HepG2 (cell line): ENCODE results near the gene ZNF385B. TPM values are rescaled to one million over a fixed set of nuclear protein-coding genes. Genes with fewer than 3 reads are reported as not detected.

Source experiments
- CBFB ChIP-seq: sonication (generic); formaldehyde crosslinking; IDR thresholded peaks from 2 replicates; pipeline ENCODE4 v1.4.0; 2020; ENCODE audit warnings: missing genetic modification reagents
- DNMT3B ChIP-seq: conservative IDR thresholded peaks from 2 replicates; pipeline ENCODE4 v1.6.1; 2016; ENCODE audit warnings: missing biosample characterization, control low read depth
- FOSL1 ChIP-seq: sonication (generic); formaldehyde crosslinking; IDR thresholded peaks from 2 replicates; pipeline ENCODE4 v1.9.0; 2021; ENCODE audit warnings: missing genetic modification reagents, borderline replicate concordance
- HNRNPL ChIP-seq: fragments of 200-400 bp; formaldehyde crosslinking; IDR thresholded peaks from 2 replicates; pipeline ENCODE4 v1.6.1; 2017; ENCODE audit warnings: mild to moderate bottlenecking, low read depth, low read length
- ISX ChIP-seq: sonication (generic); formaldehyde crosslinking; conservative IDR thresholded peaks from 2 replicates; pipeline ENCODE4 v1.5.0; 2020; ENCODE audit warnings: missing genetic modification reagents
- KMT2B ChIP-seq: IDR thresholded peaks from 2 replicates; pipeline ENCODE4 v1.6.1; 2016; ENCODE audit warnings: missing genetic modification reagents, missing compliant biosample characterization
- MAFK ChIP-seq, 2 experiments: IDR thresholded peaks in 1 of 2; conservative IDR thresholded peaks in 1 of 2; 2 replicates each; pipeline ENCODE4 v1.6.1; 2011; ENCODE audit warnings: improper control_type of control experiment in 2 of 2, low read length in 2 of 2
- MTF2 ChIP-seq: sonication (generic); formaldehyde crosslinking; IDR thresholded peaks from 2 replicates; pipeline ENCODE4 v1.5.0; 2020; ENCODE audit warnings: missing genetic modification reagents, borderline replicate concordance
- NAIF1 ChIP-seq: sonication (generic); formaldehyde crosslinking; IDR thresholded peaks from 2 replicates; pipeline ENCODE4 v1.5.0; 2020; ENCODE audit warnings: mild to moderate bottlenecking, missing genetic modification reagents, borderline replicate concordance
- NFIC ChIP-seq: IDR thresholded peaks from 2 replicates; pipeline ENCODE4 v1.6.1; 2012; ENCODE audit warnings: mild to moderate bottlenecking, low read length, inconsistent platforms
- RBM39 ChIP-seq: fragments of 200-400 bp; formaldehyde crosslinking; IDR thresholded peaks from one replicate; pipeline ENCODE4 v1.6.1; 2018; ENCODE audit warnings: antibody characterized with exemption, mild to moderate bottlenecking, low read depth, low read length; ENCODE audit not compliant: poor library complexity, severe bottlenecking
- SOX13 ChIP-seq, 3 experiments: fragments of 450-650 bp in 1 of 3; sonication (generic) in 1 of 3; formaldehyde crosslinking in 1 of 3; IDR thresholded peaks in 2 of 3; conservative IDR thresholded peaks in 1 of 3; 2 replicates each; pipeline versions ENCODE4 v1.5.0 to v1.6.1; 2016 to 2020; ENCODE audit warnings: antibody characterized with exemption in 1 of 3, mild to moderate bottlenecking in 1 of 3, missing compliant biosample characterization in 1 of 3, missing genetic modification reagents in 1 of 3, moderate library complexity in 1 of 3
- TCF7 ChIP-seq: sonication (generic); IDR thresholded peaks from 2 replicates; pipeline ENCODE4 v1.6.1; 2016; ENCODE audit warnings: antibody characterized with exemption, low read depth
- THAP11 ChIP-seq: IDR thresholded peaks from 2 replicates; pipeline ENCODE4 v1.6.1; 2016; ENCODE audit warnings: missing biosample characterization, missing genetic modification reagents
- ZNF101 ChIP-seq: sonication (generic); formaldehyde crosslinking; IDR thresholded peaks from 2 replicates; pipeline ENCODE4 v1.4.0; 2020; ENCODE audit warnings: mild to moderate bottlenecking, low read depth, missing genetic modification reagents, borderline replicate concordance
- ZNF224 ChIP-seq: sonication (generic); formaldehyde crosslinking; IDR thresholded peaks from 2 replicates; pipeline ENCODE4 v1.5.0; 2020; ENCODE audit warnings: mild to moderate bottlenecking, missing genetic modification reagents
- ZNF431 ChIP-seq: sonication (generic); formaldehyde crosslinking; IDR thresholded peaks from 2 replicates; pipeline ENCODE4 v1.9.0; 2022; ENCODE audit warnings: missing genetic modification reagents, low read depth, mild to moderate bottlenecking, borderline replicate concordance
- ZNF577 ChIP-seq: sonication (generic); formaldehyde crosslinking; IDR thresholded peaks from 2 replicates; pipeline ENCODE4 v1.4.0; 2020; ENCODE audit warnings: mild to moderate bottlenecking, low read depth, missing genetic modification reagents, borderline replicate concordance
- ZNF629 ChIP-seq: sonication (generic); formaldehyde crosslinking; conservative IDR thresholded peaks from 2 replicates; pipeline ENCODE4 v1.5.0; 2020; ENCODE audit warnings: missing genetic modification reagents
- ZNF788 ChIP-seq: sonication (generic); formaldehyde crosslinking; IDR thresholded peaks from 2 replicates; pipeline ENCODE4 v1.5.0; 2020; ENCODE audit warnings: mild to moderate bottlenecking, missing genetic modification reagents, borderline replicate concordance
- polyA plus RNA-seq, 8 experiments: library from polyadenylated mRNA; depleted of rRNA in 3 of 8; stranded (reverse) in 7 of 8; unstranded in 1 of 8; fragments of >200 nt; fragmentation: Illumina TruSeq in 4 of 8; extraction: Trizol in 4 of 8; gene quantifications; 2 replicates each; pipeline versions ENCODE4 v1.2.1 to v1.2.3, GENCODE V29; 2011 to 2016; ENCODE audit warnings: low read depth in 4 of 8, missing spikeins in 1 of 8, mixed read lengths in 1 of 8; ENCODE audit not compliant: insufficient read depth in 1 of 8
- total RNA-seq, 5 experiments: library from RNA; depleted of rRNA; stranded (reverse); fragments of >200 nt; fragmentation: Illumina TruSeq; extraction: Trizol; gene quantifications; 2 replicates each; pipeline ENCODE4 v1.2.3, GENCODE V29; 2016; ENCODE audit warnings: low read depth in 1 of 5
- TF ChIP-seq, protein P1 (sequence below): sonication (generic); formaldehyde crosslinking; IDR thresholded peaks from 2 replicates; pipeline ENCODE4 v1.5.1; 2020; ENCODE audit warnings: missing genetic modification reagents, mild to moderate bottlenecking, borderline replicate concordance
- TF ChIP-seq, protein P2 (sequence below): IDR thresholded peaks from 2 replicates; pipeline ENCODE4 v1.6.1; 2016; ENCODE audit warnings: low read depth, borderline replicate concordance
- TF ChIP-seq, protein P3 (sequence below): sonication (generic); formaldehyde crosslinking; IDR thresholded peaks from 2 replicates; pipeline ENCODE4 v1.4.0; 2020; ENCODE audit warnings: missing genetic modification reagents
- TF ChIP-seq, protein P4 (sequence below): sonication (generic); formaldehyde crosslinking; IDR thresholded peaks from 2 replicates; pipeline ENCODE4 v1.8.0; 2022; ENCODE audit warnings: mild to moderate bottlenecking, missing genetic modification reagents

Gene ZNF385B
- total and polyA plus RNA-seq, 2 of the 13 experiments (the other 11 are each of a cell fraction or from before 2014, with no cell fraction given): 3.3 to 6.7 TPM

DNA sequence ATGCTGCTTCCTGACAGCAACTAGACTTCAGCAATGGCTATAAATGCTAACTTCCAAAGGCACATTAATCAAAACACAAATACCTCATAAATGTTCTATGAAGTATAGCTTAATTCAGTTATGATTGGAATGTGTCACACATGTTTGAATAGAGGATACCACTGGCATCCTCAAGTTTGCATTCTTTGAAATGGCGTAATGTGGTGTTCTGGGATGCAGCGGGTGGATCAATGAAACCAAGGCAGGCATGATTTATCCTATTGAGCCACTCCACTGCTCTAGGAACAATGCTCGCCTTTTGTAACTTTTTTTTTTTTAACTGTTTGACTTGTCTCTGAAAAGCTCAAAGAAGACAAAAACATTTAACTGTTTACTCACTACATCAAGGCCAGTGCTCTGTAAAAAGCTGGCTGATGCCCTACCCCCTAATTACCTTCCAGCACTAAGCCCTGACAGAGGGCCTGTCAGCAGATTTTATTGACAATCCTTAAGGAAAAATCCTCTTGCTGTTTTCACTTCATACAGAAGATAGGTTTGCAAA, 318.0 kb downstream of the ZNF385B start (continued):
- peak; percentile 80; the same call in 1 of the 2 replicates for TF ChIP-seq ZNF788 (CRISPR knock-in tag)
- TF ChIP-seq ZNF629 (CRISPR knock-in tag): no peak
- TF ChIP-seq, protein P1, sequence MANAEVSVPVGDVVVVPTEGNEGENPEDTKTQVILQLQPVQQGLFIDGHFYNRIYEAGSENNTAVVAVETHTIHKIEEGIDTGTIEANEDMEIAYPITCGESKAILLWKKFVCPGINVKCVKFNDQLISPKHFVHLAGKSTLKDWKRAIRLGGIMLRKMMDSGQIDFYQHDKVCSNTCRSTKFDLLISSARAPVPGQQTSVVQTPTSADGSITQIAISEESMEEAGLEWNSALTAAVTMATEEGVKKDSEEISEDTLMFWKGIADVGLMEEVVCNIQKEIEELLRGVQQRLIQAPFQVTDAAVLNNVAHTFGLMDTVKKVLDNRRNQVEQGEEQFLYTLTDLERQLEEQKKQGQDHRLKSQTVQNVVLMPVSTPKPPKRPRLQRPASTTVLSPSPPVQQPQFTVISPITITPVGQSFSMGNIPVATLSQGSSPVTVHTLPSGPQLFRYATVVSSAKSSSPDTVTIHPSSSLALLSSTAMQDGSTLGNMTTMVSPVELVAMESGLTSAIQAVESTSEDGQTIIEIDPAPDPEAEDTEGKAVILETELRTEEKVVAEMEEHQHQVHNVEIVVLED: peak; percentile 24; the same call in 1 of the 2 replicates
- TF ChIP-seq ZNF101 (CRISPR knock-in tag): 0 out of 2 replicates have a peak, but pooled peaks have one; percentile 67
- TF ChIP-seq ISX (CRISPR knock-in tag): no peak
- TF ChIP-seq, protein P2, sequence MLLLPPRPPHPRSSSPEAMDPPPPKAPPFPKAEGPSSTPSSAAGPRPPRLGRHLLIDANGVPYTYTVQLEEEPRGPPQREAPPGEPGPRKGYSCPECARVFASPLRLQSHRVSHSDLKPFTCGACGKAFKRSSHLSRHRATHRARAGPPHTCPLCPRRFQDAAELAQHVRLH (CRISPR knock-in tag): peak; percentile 85; the same call in 1 of the 2 replicates
- TF ChIP-seq SOX13 (IDR thresholded peaks at IDR 0.05): peak; percentile 100
- TF ChIP-seq SOX13 (CRISPR knock-in tag; conservative IDR thresholded peaks at IDR 0.05 in 1 of 2, IDR thresholded peaks at IDR 0.05 in 1 of 2): peak in 1 of 2 experiments; percentile 100; a peak in 2 of 4 replicates
- TF ChIP-seq, protein P3, sequence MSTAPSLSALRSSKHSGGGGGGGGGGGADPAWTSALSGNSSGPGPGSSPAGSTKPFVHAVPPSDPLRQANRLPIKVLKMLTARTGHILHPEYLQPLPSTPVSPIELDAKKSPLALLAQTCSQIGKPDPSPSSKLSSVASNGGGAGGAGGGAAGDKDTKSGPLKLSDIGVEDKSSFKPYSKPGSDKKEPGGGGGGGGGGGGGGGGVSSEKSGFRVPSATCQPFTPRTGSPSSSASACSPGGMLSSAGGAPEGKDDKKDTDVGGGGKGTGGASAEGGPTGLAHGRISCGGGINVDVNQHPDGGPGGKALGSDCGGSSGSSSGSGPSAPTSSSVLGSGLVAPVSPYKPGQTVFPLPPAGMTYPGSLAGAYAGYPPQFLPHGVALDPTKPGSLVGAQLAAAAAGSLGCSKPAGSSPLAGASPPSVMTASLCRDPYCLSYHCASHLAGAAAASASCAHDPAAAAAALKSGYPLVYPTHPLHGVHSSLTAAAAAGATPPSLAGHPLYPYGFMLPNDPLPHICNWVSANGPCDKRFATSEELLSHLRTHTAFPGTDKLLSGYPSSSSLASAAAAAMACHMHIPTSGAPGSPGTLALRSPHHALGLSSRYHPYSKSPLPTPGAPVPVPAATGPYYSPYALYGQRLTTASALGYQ (CRISPR knock-in tag): peak; percentile 98
- 0 out of 2 replicates have a peak, but pooled peaks have one; percentile 46 for TF ChIP-seq NAIF1 (CRISPR knock-in tag)
- peak; percentile 82 for TF ChIP-seq THAP11
- peak; percentile 68; the same call in 1 of the 2 replicates for TF ChIP-seq KMT2B (CRISPR knock-in tag)
- peak; percentile 65; the same call in 1 of the 2 replicates for TF ChIP-seq ZNF431 (CRISPR knock-in tag)
- no peak for TF ChIP-seq HNRNPL
- TF ChIP-seq MTF2 (CRISPR knock-in tag): 0 out of 2 replicates have a peak, but pooled peaks have one; percentile 31
- peak; percentile 88; the same call in 1 of the 2 replicates for TF ChIP-seq DNMT3B
- TF ChIP-seq NFIC: peak; percentile 99
- 0 out of 2 replicates have a peak, but pooled peaks have one; percentile 40 for TF ChIP-seq ZNF224
- peak; percentile 99 for TF ChIP-seq TCF7
- TF ChIP-seq ZNF577 (CRISPR knock-in tag): peak; percentile 87; the same call in 1 of the 2 replicates
- TF ChIP-seq CBFB (CRISPR knock-in tag): peak; percentile 94
- peak; percentile 79 to 81 for TF ChIP-seq MAFK (conservative IDR thresholded peaks at IDR 0.05 in 1 of 2, IDR thresholded peaks at IDR 0.05 in 1 of 2; ENCODE audit: low read length in 2 of 2)
- TF ChIP-seq, protein P4, sequence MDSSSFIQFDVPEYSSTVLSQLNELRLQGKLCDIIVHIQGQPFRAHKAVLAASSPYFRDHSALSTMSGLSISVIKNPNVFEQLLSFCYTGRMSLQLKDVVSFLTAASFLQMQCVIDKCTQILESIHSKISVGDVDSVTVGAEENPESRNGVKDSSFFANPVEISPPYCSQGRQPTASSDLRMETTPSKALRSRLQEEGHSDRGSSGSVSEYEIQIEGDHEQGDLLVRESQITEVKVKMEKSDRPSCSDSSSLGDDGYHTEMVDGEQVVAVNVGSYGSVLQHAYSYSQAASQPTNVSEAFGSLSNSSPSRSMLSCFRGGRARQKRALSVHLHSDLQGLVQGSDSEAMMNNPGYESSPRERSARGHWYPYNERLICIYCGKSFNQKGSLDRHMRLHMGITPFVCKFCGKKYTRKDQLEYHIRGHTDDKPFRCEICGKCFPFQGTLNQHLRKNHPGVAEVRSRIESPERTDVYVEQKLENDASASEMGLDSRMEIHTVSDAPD (CRISPR knock-in tag): peak; percentile 84; the same call in 1 of the 2 replicates
- TF ChIP-seq RBM39: no peak
- peak; percentile 35; the same call in 1 of the 2 replicates for TF ChIP-seq FOSL1 (CRISPR knock-in tag)
